Nasal cavity respiratory epithelium epithelial cell of viscerocranial mucosa (primary cell): ENCODE data around the gene FADD. TPM values are rescaled to one million over a fixed set of nuclear protein-coding genes. Genes with fewer than 3 reads are reported as not detected.

Experiments
- total RNA-seq: library from RNA; depleted of rRNA; stranded (reverse); fragments of >200 nt; gene quantifications from 2 replicates; pipeline ENCODE4 v1.2.3, GENCODE V29; 2014

The FADD gene
- 27.7 and 32.5 TPM in 2 replicates for total RNA-seq

DNA sequence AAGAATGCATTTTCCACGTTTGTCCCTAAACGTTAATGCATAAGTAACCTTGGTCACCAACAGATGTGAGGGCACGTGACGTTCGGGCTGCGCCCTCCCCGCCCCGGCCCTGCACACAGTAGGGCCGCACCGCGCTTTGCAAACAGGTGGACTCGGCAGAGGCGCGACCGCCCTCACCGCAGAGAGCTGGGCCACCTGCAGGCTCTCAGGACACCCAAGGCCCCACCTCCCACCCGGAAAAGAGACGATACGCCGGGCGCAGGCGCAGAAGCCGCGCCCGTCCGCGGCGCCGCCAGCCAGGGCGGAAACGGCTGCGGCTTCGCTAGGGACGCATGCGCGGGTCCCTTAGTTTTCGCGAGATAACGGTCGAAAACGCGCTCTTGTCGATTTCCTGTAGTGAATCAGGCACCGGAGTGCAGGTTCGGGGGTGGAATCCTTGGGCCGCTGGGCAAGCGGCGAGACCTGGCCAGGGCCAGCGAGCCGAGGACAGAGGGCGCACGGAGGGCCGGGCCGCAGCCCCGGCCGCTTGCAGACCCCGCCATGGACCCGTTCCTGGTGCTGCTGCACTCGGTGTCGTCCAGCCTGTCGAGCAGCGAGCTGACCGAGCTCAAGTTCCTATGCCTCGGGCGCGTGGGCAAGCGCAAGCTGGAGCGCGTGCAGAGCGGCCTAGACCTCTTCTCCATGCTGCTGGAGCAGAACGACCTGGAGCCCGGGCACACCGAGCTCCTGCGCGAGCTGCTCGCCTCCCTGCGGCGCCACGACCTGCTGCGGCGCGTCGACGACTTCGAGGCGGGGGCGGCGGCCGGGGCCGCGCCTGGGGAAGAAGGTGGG, at the start of gene FADD:
Gene FADD, plus strand, starts transcription at position 377 of the 831 bp plus-strand sequence. Its CDS starts 164 bp downstream, at position 541.

Other genes with a start within 250 kb of the FADD start
- gene ANO1, start 125.0 kb upstream of the FADD start, total RNA-seq, result 9.6 and 38.4 TPM in 2 replicates
- 50.6 and 56.7 TPM in 2 replicates for gene PPFIA1, start 67.4 kb downstream of the FADD start, total RNA-seq
- gene CTTN, start 195.2 kb downstream of the FADD start, total RNA-seq, result 309 and 537 TPM in 2 replicates